Activated CD8-positive, alpha-beta memory T cell treated with anti-CD3 and anti-CD28 coated beads, Interleukin-2, amount 10 ng/mL, durations not matched to agents 7 days and 5 days (primary cell): ENCODE measurements around the gene TRABD. TPM values are rescaled to one million over a fixed set of nuclear protein-coding genes. Genes with fewer than 3 reads are reported as not detected.

Source experiments
- ATAC-seq: fragments of 150-1000 bp; cut with Tn5 transposase; one replicate; pipeline ENCODE4 v1.10.0; 2021; ENCODE audit warnings: moderate library complexity
- CTCF ChIA-PET: fragments of 350-600 bp; sonication (Branson Sonifier 250); formaldehyde crosslinking; loops from one replicate; lab custom pipeline; 2021; ENCODE audit warnings: antibody characterized with exemption; lab: Charles Lee
- DNase-seq: peaks from one replicate; pipeline ENCODE4 v3.0.0-alpha.2; 2020
- H3K27ac Mint-ChIP-seq: one replicate; pipeline ENCODE4 v1.8.0; 2021; ENCODE audit warnings: mild to moderate bottlenecking, mixed read lengths
- H3K27me3 Mint-ChIP-seq: one replicate; pipeline ENCODE4 v1.8.0; 2021; ENCODE audit warnings: mixed read lengths
- H3K36me3 Mint-ChIP-seq: one replicate; pipeline ENCODE4 v1.8.0; 2021; ENCODE audit warnings: mild to moderate bottlenecking, mixed read lengths
- H3K4me1 Mint-ChIP-seq: one replicate; pipeline ENCODE4 v1.8.0; 2021; ENCODE audit warnings: mixed read lengths
- H3K4me3 Mint-ChIP-seq: one replicate; pipeline ENCODE4 v1.8.0; 2021; ENCODE audit warnings: mild to moderate bottlenecking, moderate library complexity, mixed read lengths
- H3K9me3 Mint-ChIP-seq: one replicate; pipeline ENCODE4 v1.8.0; 2022; ENCODE audit warnings: low read depth, mixed read lengths
- total RNA-seq, 2 experiments: library from RNA; stranded (reverse); gene quantifications; one replicate each; pipeline ENCODE4 v1.2.3, GENCODE V29; 2021

Gene TRABD
- total RNA-seq, 2 experiments from 2014 or later, result 141 to 177 TPM

DNA sequence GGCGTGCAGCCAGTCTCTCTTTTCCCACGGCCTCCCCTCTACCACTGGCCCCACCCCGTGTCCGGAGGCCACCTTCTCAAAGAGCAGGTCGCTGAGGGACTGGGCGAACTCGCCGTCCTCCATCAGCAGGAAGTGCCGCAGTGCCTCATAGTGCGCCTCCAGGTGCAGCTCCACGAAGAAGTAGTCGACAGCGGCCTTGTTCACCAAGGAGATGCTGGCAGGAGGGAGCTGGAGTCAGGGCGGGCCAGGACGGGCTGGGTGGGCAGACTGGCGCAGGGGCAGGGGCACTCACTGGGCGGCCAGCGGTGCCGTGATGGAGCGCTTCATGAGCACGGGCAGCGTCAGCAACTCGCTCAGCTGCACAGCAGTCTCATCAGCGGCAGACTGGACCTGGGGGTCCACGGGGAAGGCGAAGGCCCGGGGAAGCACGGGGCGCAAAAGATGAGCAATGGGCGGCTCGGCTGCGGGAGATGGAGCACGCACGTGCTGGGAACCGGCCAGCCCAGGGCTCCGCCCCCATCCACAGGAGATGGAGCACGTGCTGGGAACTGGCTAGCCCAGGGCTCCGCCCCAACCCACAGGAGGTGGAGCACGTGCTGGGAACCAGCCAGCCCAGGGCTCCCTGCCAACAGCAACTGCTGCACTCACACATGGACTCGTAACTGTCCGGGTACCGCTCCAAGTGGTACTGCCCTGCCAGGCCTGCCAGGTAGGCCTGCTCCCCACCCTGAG is 33.4 kb downstream of the TRABD start:
- Mint-ChIP-seq H3K36me3 (peaks cover 18% of the 10 kb centered on the region), H3K9me3 (no peaks in the 10 kb centered on the region), H3K27ac (no peak overlapping the region), H3K4me1 (no peaks in the 10 kb centered on the region), H3K4me3 (no peak overlapping the region), H3K27me3 (no peaks in the 10 kb centered on the region)
- ATAC-seq (no peak), DNase-seq (no peak)
- CTCF ChIA-PET, result no interaction called here

- CTCF ChIA-PET, result no interaction called here
- ATAC-seq, result no peak
- H3K36me3 Mint-ChIP-seq, result peaks cover 15% of the 10 kb centered on the region
Measured at GRCh38 chr22:50219800-50220602, 34.3 kb downstream of the TRABD start.

GRCh38 chr22:50220603-50221409 is 35.1 kb downstream of the TRABD start:
- Mint-ChIP-seq H3K4me1 (no peaks in the 10 kb centered on the region), H3K9me3 (no peaks in the 10 kb centered on the region), H3K36me3 (peaks cover 15% of the 10 kb centered on the region), H3K27me3 (no peaks in the 10 kb centered on the region), H3K27ac (no peak overlapping the region), H3K4me3 (no peak overlapping the region)
- no peak for ATAC-seq
- no peak for DNase-seq
- CTCF ChIA-PET, result no interaction called here

More at GRCh38 chr22:50219800-50220602, 34.3 kb downstream of the TRABD start:
- H3K9me3 Mint-ChIP-seq, result no peaks in the 10 kb centered on the region
- H3K4me1 Mint-ChIP-seq, result no peaks in the 10 kb centered on the region
- H3K27me3 Mint-ChIP-seq, result no peaks in the 10 kb centered on the region
- no peak overlapping the region for H3K27ac Mint-ChIP-seq
- H3K4me3 Mint-ChIP-seq, result no peak overlapping the region
- no peak for DNase-seq

DNA sequence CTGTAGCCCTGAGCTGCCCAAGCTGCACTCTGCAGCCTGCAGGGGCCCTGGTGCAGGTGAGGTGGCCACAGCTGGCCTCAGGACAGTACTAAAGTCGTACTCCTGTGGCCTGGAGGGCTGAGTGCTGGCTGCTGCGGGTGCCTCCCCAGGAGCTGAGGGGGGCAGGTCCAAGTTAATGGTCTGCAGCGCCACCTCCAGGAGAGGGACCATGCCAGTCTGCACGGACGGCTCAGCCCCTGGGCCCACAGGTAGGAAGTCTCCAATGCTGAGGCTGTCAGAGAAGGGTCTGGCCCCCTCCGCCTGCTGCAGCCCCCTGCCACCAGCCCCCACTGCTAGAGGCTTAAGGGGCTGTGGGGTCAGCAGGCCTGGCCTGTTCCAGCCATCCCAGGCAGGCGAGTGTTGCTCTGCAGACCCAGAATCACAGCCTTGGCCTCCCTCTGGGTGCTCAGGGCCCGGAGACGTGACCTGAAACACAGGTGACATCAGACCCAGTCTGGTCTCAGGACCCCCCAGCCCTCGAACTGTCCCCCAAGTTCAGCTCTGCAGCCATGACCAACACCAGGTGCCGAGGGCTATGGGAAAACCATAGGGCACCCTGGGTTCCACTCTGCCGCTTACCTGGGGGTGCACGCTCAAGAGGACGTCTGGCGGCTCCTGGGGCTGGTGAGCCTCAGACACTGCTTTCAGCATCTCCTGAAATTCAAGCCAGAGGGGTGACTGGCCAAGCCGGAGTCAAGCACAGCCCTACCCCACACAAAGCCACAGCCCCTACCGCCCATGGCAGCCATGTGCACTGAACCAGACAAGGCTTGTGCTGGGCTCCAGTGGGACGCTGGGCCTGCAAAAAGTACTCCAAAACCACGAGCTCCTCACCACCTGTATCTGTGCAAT is 35.9 kb downstream of the TRABD start:
- CTCF ChIA-PET, result no interaction called here
- Mint-ChIP-seq H3K4me3 (no peak overlapping the region), H3K27me3 (no peaks in the 10 kb centered on the region), H3K27ac (no peak overlapping the region), H3K4me1 (no peaks in the 10 kb centered on the region), H3K9me3 (no peaks in the 10 kb centered on the region), H3K36me3 (peaks cover 17% of the 10 kb centered on the region)
- DNase-seq (no peak), ATAC-seq (no peak)

GRCh38 chr22:50222508-50222907 is 36.8 kb downstream of the TRABD start:
- Mint-ChIP-seq H3K27ac (no peak overlapping the region), H3K36me3 (peaks cover 16% of the 10 kb centered on the region), H3K4me3 (no peak overlapping the region), H3K9me3 (no peaks in the 10 kb centered on the region), H3K27me3 (no peaks in the 10 kb centered on the region), H3K4me1 (no peaks in the 10 kb centered on the region)
- CTCF ChIA-PET, result interaction anchor here (2.0 kb wide), 1 partner anchor 19 kb away, joined by 5 read pairs; no protein-coding TSS in a partner anchor
- ATAC-seq (no peak), DNase-seq (no peak)

- H3K4me1 Mint-ChIP-seq, result no peaks in the 10 kb centered on the region
- no peaks in the 10 kb centered on the region for H3K27me3 Mint-ChIP-seq
- H3K9me3 Mint-ChIP-seq, result no peaks in the 10 kb centered on the region
- ATAC-seq (no peak), DNase-seq (no peak)
- no peak overlapping the region for H3K4me3 Mint-ChIP-seq
- peak overlapping the region; percentile 9 for H3K27ac Mint-ChIP-seq
- peaks cover 15% of the 10 kb centered on the region for H3K36me3 Mint-ChIP-seq
- CTCF ChIA-PET, result interaction anchor here (2.0 kb wide), 1 partner anchor 17 kb away, joined by 5 read pairs; no protein-coding TSS in a partner anchor
Measured at GRCh38 chr22:50224071-50224470, 38.4 kb downstream of the TRABD start.

DNA sequence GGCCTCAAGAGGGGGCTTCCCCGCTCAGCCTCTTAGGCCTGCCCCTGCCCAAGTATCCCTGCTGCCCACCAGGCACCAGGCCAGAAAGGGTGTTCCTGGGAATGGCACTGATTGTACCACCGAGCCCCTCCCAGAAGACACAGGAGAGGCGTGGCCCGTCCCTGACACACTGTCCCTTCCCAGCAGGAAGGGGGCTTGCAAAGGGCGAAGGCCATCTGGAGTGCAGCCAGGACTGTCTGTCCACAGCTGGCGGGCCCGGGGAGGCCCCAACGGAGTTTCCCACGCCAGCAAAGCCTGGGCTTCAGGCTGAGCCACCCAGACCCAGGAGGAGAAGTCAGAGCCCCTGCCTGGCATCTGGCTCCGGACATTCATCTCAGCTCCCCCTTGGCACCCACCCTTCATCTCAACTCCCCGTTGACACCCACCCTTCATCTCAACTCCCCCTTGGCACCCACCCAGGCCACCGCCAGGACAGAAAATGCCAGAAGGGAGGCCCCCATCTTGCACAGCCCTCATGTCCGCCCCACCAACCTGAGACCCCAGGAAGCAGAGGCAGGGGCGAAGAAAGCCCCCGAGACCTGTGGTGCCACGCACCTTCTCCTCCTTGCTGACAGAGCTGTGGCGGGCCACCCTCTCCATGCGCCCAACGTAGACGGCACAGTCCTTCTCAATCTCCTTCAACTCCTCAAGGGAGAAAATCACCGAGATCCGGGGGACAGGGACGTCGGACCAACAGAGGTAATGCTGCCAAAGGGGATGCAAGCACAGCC is 39.7 kb downstream of the TRABD start:
- peaks cover 15% of the 10 kb centered on the region for H3K36me3 Mint-ChIP-seq
- no peaks in the 10 kb centered on the region for H3K27me3 Mint-ChIP-seq
- ATAC-seq (no peak), DNase-seq (no peak)
- H3K27ac Mint-ChIP-seq, result no peak overlapping the region
- CTCF ChIA-PET, result no interaction called here
- H3K4me3 Mint-ChIP-seq, result no peak overlapping the region
- no peaks in the 10 kb centered on the region for H3K9me3 Mint-ChIP-seq
- H3K4me1 Mint-ChIP-seq, result no peaks in the 10 kb centered on the region

GRCh38 chr22:50226063-50226874 is 40.6 kb downstream of the TRABD start:
- DNase-seq, result no peak
- H3K4me1 Mint-ChIP-seq, result no peaks in the 10 kb centered on the region
- no peak for ATAC-seq
- CTCF ChIA-PET, result no interaction called here
- H3K4me3 Mint-ChIP-seq, result no peak overlapping the region
- H3K36me3 Mint-ChIP-seq, result peaks cover 9% of the 10 kb centered on the region
- H3K27ac Mint-ChIP-seq, result no peak overlapping the region
- no peaks in the 10 kb centered on the region for H3K9me3 Mint-ChIP-seq
- H3K27me3 Mint-ChIP-seq, result no peaks in the 10 kb centered on the region

GRCh38 chr22:50226875-50227165 is 41.1 kb downstream of the TRABD start:
- peaks cover 9% of the 10 kb centered on the region for H3K36me3 Mint-ChIP-seq
- CTCF ChIA-PET, result no interaction called here
- no peak for DNase-seq
- no peak for ATAC-seq
- H3K27me3 Mint-ChIP-seq, result no peaks in the 10 kb centered on the region
- no peak overlapping the region for H3K27ac Mint-ChIP-seq
- no peaks in the 10 kb centered on the region for H3K4me1 Mint-ChIP-seq
- no peaks in the 10 kb centered on the region for H3K9me3 Mint-ChIP-seq
- H3K4me3 Mint-ChIP-seq, result no peak overlapping the region

GRCh38 chr22:50227579-50228215 is 42.0 kb downstream of the TRABD start:
- CTCF ChIA-PET, result no interaction called here
- Mint-ChIP-seq H3K27me3 (no peaks in the 10 kb centered on the region), H3K9me3 (no peaks in the 10 kb centered on the region), H3K27ac (no peak overlapping the region), H3K36me3 (peaks cover 6% of the 10 kb centered on the region), H3K4me3 (no peak overlapping the region), H3K4me1 (no peaks in the 10 kb centered on the region)
- DNase-seq (no peak), ATAC-seq (no peak)

- no peak overlapping the region for H3K4me3 Mint-ChIP-seq
- no peaks in the 10 kb centered on the region for H3K27me3 Mint-ChIP-seq
- H3K27ac Mint-ChIP-seq, result no peak overlapping the region
- CTCF ChIA-PET, result no interaction called here
- ATAC-seq, result no peak
- DNase-seq, result no peak
- H3K36me3 Mint-ChIP-seq, result peaks cover 7% of the 10 kb centered on the region
- H3K9me3 Mint-ChIP-seq, result no peaks in the 10 kb centered on the region
- H3K4me1 Mint-ChIP-seq, result no peaks in the 10 kb centered on the region
Measured at GRCh38 chr22:50228366-50228765, 42.7 kb downstream of the TRABD start.
